HEK293 (cell line): ENCODE data around the gene KDM3B.
"Not testable (repeated sequence)": the region's sequence is repeated elsewhere in the genome, so short reads cannot be mapped to it uniquely, and the experiment has no call there.

ENCODE experiments used
- CTCF ChIA-PET: fragments of 350-600 bp; formaldehyde crosslinking; extraction: SDS; loops from one replicate; lab custom pipeline; 2021; ENCODE audit warnings: antibody characterized with exemption; lab: Yijun Ruan, JAX
- POLR2A ChIA-PET: fragments of 300-600 bp; formaldehyde crosslinking; extraction: SDS; loops from one replicate; lab custom pipeline; 2020; ENCODE audit warnings: antibody characterized with exemption, inconsistent platforms; lab: Yijun Ruan, JAX
- H3K27ac ChIP-seq: fragments of 200-500 bp; sonication (Bioruptor generic); 2 replicates; pipeline ENCODE4 v1.5.1; 2014; ENCODE audit warnings: low read depth, low read length, control low read depth, inconsistent platforms; ENCODE audit errors: extremely low read depth
- H3K36me3 ChIP-seq, 2 experiments: fragments of 200-500 bp in 1 of 2; sonication (Bioruptor generic) in 1 of 2; 1 replicate in 1 of 2; 2 replicates in 1 of 2; pipeline ENCODE4 v1.5.1; 2014 to 2017; ENCODE audit warnings: inconsistent platforms in 2 of 2, low read length in 2 of 2; ENCODE audit not compliant: control insufficient read depth in 2 of 2, insufficient read depth in 1 of 2
- H3K4me1 ChIP-seq: fragments of 200-500 bp; sonication (Bioruptor generic); 2 replicates; pipeline ENCODE4 v1.5.1; 2014; ENCODE audit warnings: mild to moderate bottlenecking, low read length, inconsistent platforms; ENCODE audit not compliant: control insufficient read depth, insufficient read depth
- H3K4me3 ChIP-seq: 2 replicates; pipeline ENCODE4 v1.5.1; 2011; ENCODE audit warnings: low read depth, mild to moderate bottlenecking, control low read depth, low read length, moderate library complexity
- H3K9me3 ChIP-seq: fragments of 200-500 bp; sonication (Bioruptor generic); 2 replicates; pipeline ENCODE4 v1.5.1; 2014; ENCODE audit warnings: low read depth, low read length, inconsistent platforms; ENCODE audit not compliant: control insufficient read depth, insufficient read depth
- PRDM10 ChIP-seq: fragments of 450-650 bp; formaldehyde crosslinking; IDR thresholded peaks from 2 replicates; pipeline ENCODE4 v1.5.1; 2016; ENCODE audit warnings: missing biosample characterization, missing genetic modification characterization
- REPIN1 ChIP-seq: fragments of 450-650 bp; formaldehyde crosslinking; IDR thresholded peaks from 2 replicates; pipeline ENCODE4 v1.5.1; 2017; ENCODE audit warnings: missing biosample characterization, missing genetic modification characterization, low read depth
- SETDB1 ChIP-seq: IDR thresholded peaks from one replicate; pipeline ENCODE4 v1.6.1; 2017; ENCODE audit warnings: mild to moderate bottlenecking, low read length, moderate library complexity, mixed read lengths; ENCODE audit not compliant: insufficient read length
- SP2 ChIP-seq: fragments of 450-650 bp; formaldehyde crosslinking; IDR thresholded peaks from 2 replicates; pipeline ENCODE4 v1.5.1; 2016; ENCODE audit warnings: missing biosample characterization, missing genetic modification characterization
- ZBTB20 ChIP-seq: fragments of 450-650 bp; formaldehyde crosslinking; IDR thresholded peaks from 2 replicates; pipeline ENCODE4 v1.5.1; 2016; ENCODE audit warnings: missing biosample characterization, missing genetic modification characterization
- ZBTB44 ChIP-seq: fragments of 450-650 bp; IDR thresholded peaks from 2 replicates; pipeline ENCODE4 v1.5.1; 2018; ENCODE audit warnings: missing biosample characterization, mild to moderate bottlenecking, missing genetic modification characterization
- ZNF146 ChIP-seq: fragments of 450-650 bp; formaldehyde crosslinking; IDR thresholded peaks from 2 replicates; pipeline ENCODE4 v1.5.1; 2016; ENCODE audit warnings: missing biosample characterization, missing genetic modification characterization
- ZNF335 ChIP-seq: fragments of 450-650 bp; formaldehyde crosslinking; conservative IDR thresholded peaks from 2 replicates; pipeline ENCODE4 v1.5.1; 2016; ENCODE audit warnings: missing biosample characterization, missing genetic modification characterization
- ZNF548 ChIP-seq: fragments of 450-650 bp; formaldehyde crosslinking; IDR thresholded peaks from 2 replicates; pipeline ENCODE4 v1.5.1; 2016; ENCODE audit warnings: missing biosample characterization, missing genetic modification characterization
- ZNF610 ChIP-seq: fragments of 450-650 bp; formaldehyde crosslinking; IDR thresholded peaks from 2 replicates; pipeline ENCODE4 v1.5.1; 2016; ENCODE audit warnings: missing biosample characterization, missing genetic modification characterization, borderline replicate concordance
- ZNF707 ChIP-seq: fragments of 450-650 bp; formaldehyde crosslinking; IDR thresholded peaks from 2 replicates; pipeline ENCODE4 v1.5.1; 2016; ENCODE audit warnings: missing biosample characterization, missing genetic modification characterization
- TF ChIP-seq, protein P1 (sequence below): fragments of 450-650 bp; formaldehyde crosslinking; IDR thresholded peaks from 2 replicates; pipeline ENCODE4 v1.5.1; 2017; ENCODE audit warnings: missing biosample characterization, missing genetic modification characterization

KDM3B gene

DNA sequence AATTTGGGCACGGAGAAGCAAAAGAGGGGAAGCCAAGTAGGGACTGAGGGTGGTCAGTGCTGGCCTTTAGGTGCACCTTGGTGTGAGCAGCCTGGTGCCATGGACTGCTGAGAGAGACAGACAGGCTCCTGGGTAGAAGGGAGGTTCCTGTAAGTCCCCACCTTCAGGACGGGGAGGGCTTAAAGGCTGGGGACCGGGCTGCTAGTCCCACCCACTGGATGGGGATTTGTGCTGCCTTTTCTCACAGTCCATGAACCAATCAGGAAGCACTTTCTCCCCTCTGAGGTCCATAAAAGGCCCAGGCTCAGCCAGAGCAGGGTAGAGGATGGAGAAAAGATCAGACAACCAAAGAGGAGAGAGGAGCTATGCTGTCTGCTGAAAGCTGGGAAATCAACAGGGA is 36.1 kb upstream of the KDM3B start:
- ChIA-PET CTCF (interaction anchor here (1.8 kb wide), 1 partner anchor 36 kb away, joined by 6 read pairs; the partner anchor contains the start of gene KDM3B), POLR2A (no interaction called here)
- TF ChIP-seq REPIN1 (no peak), SP2 (tag by site-specific recombination) (peak; percentile 48; the same call in 1 of the 2 replicates), ZNF146 (tag by site-specific recombination) (no peak), ZBTB44 (tag by site-specific recombination) (no peak)
- TF ChIP-seq, protein P1, sequence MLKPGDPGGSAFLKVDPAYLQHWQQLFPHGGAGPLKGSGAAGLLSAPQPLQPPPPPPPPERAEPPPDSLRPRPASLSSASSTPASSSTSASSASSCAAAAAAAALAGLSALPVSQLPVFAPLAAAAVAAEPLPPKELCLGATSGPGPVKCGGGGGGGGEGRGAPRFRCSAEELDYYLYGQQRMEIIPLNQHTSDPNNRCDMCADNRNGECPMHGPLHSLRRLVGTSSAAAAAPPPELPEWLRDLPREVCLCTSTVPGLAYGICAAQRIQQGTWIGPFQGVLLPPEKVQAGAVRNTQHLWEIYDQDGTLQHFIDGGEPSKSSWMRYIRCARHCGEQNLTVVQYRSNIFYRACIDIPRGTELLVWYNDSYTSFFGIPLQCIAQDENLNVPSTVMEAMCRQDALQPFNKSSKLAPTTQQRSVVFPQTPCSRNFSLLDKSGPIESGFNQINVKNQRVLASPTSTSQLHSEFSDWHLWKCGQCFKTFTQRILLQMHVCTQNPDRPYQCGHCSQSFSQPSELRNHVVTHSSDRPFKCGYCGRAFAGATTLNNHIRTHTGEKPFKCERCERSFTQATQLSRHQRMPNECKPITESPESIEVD (tag by site-specific recombination), result no peak
- Histone ChIP-seq H3K4me3 (no peak overlapping the region), H3K9me3 (no peaks in the 10 kb centered on the region), H3K36me3 (peaks cover 56 to 61% of the 10 kb centered on the region in 2 experiments), H3K4me1 (no peaks in the 10 kb centered on the region), H3K27ac (no peak overlapping the region)

- H3K36me3 ChIP-seq, result peaks cover 48 to 51% of the 10 kb centered on the region in 2 experiments
- not testable (repeated sequence) for H3K9me3 ChIP-seq, H3K4me1 ChIP-seq, H3K4me3 ChIP-seq, H3K27ac ChIP-seq
- ChIA-PET CTCF (interaction anchor here (0.7 to 1.8 kb wide), 3 partner anchors 34 to 186 kb away, joined by 3 to 6 read pairs (median 3); partner anchors contain the start of gene KDM3B), POLR2A (interaction anchor here (0.6 kb wide), 1 partner anchor 54 kb away, joined by 3 read pairs; no protein-coding TSS in a partner anchor)
These were observed 34.3 kb upstream of the KDM3B start for GRCh38 chr5:138318211-138318610.

DNA sequence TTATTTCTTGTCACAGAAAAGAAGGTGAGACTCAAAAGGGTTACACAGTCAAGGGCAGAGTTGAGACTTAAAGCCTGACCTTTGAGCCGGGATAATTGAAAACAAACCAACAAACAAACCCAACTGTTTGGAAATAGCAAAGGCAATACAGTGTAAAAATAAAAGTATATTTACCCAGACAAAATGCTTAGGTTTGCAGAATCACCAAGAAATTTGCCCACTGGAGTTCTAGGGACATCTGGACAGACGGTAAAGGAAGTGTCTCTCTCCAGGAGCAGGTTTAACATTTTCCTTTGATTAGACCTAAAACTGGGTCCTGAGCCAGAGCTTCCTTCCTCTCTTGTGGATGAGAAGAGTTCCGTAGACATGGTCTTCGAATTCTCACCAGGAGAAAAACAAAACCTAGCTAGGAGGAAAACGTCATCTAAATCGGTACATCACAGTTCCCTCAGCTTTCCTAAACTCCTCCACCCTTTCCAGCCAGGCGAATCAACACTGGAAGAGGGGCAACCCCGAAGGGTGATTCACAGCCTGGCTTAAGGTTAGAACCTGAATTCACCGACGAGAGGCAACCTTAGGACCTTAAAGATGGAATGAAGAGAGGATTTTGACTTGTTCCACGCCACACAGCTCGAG is 21.6 kb upstream of the KDM3B start:
- TF ChIP-seq PRDM10 (tag by site-specific recombination), result no peak
- peak; percentile 64 for TF ChIP-seq ZNF335
- TF ChIP-seq SETDB1, result no peak
- no peak for TF ChIP-seq ZNF548 (tag by site-specific recombination)
- TF ChIP-seq ZNF610 (tag by site-specific recombination), result no peak
- TF ChIP-seq ZBTB20 (tag by site-specific recombination), result 0 out of 2 replicates have a peak, but pooled peaks have one; percentile 27
- TF ChIP-seq ZNF707 (tag by site-specific recombination), result no peak
- TF ChIP-seq, all 188 proteins: peak for 2
- peak overlapping the region; percentile 78 for H3K4me3 ChIP-seq
- ChIA-PET CTCF (interaction anchor here (0.6 to 17.0 kb wide), 5 partner anchors 21 to 136 kb away, joined by 3 to 273 read pairs (median 3); partner anchors contain the start of gene KDM3B), POLR2A (interaction anchor here (0.6 to 2.5 kb wide), 14 partner anchors 12 to 212 kb away, joined by 3 to 51 read pairs (median 5); partner anchors contain the start of genes BRD8, CDC23, EGR1 and ETF1)
- H3K4me1 ChIP-seq, result peaks cover 4% of the 10 kb centered on the region; the same call in 1 of the 2 replicates
- peak overlapping the region; percentile 75 for H3K27ac ChIP-seq
- peaks cover 20% of the 10 kb centered on the region in 2 experiments; a peak in 2 of 3 replicates for H3K36me3 ChIP-seq
- H3K9me3 ChIP-seq, result no peaks in the 10 kb centered on the region
